Naive thymus-derived CD8-positive, alpha-beta T cell (primary cell): Measurements from ENCODE around the gene KIF14. TPM values are rescaled to one million over a fixed set of nuclear protein-coding genes. Genes with fewer than 3 reads are reported as not detected.
A peak's percentile ranks its signal among the peaks of the same experiment; 100 is the strongest.
"Not testable (repeated sequence)": the region's sequence is repeated elsewhere in the genome, so short reads cannot be mapped to it uniquely, and the experiment has no call there.

ENCODE experiments used
- ATAC-seq, 2 donors: fragments of 150-1000 bp; cut with Tn5 transposase in 1 of 2; sonication (Bioruptor Pico), chemical (Tn5 transposase) in 1 of 2; 1 replicate in 1 of 2; 2 replicates in 1 of 2; pipeline ENCODE4 v1.10.0; 2021; ENCODE audit warnings: mild to moderate bottlenecking in 2 of 2, moderate library complexity in 2 of 2
- POLR2A ChIA-PET: fragments of 350-600 bp; sonication (Branson Sonifier 250); formaldehyde crosslinking; loops from one replicate; lab custom pipeline; 2021; ENCODE audit warnings: antibody characterized with exemption; lab: Charles Lee
- DNase-seq, 10 donors: peaks; one replicate each; pipeline versions ENCODE4 v3.0.0 to v3.0.0-alpha.2; 2020 to 2022
- H3K27ac Mint-ChIP-seq, 10 donors: one replicate each; pipeline ENCODE4 v1.8.0; 2020 to 2022; ENCODE audit warnings: mild to moderate bottlenecking in 10 of 10, mixed read lengths in 10 of 10, moderate library complexity in 4 of 10, inconsistent platforms in 1 of 10
- H3K27me3 Mint-ChIP-seq, 5 donors: one replicate each; pipeline ENCODE4 v1.8.0; 2021 to 2022; ENCODE audit warnings: mixed read lengths in 5 of 5
- H3K36me3 Mint-ChIP-seq, 3 donors: one replicate each; pipeline ENCODE4 v1.8.0; 2020 to 2022; ENCODE audit warnings: mixed read lengths in 3 of 3, mild to moderate bottlenecking in 2 of 3, inconsistent platforms in 1 of 3
- H3K4me1 Mint-ChIP-seq, 4 donors: one replicate each; pipeline ENCODE4 v1.8.0; 2021 to 2022; ENCODE audit warnings: mixed read lengths in 4 of 4
- H3K4me3 Mint-ChIP-seq, 10 donors: one replicate each; pipeline ENCODE4 v1.8.0; 2020 to 2022; ENCODE audit warnings: mild to moderate bottlenecking in 10 of 10, mixed read lengths in 10 of 10, moderate library complexity in 6 of 10, inconsistent platforms in 1 of 10
- H3K9me3 Mint-ChIP-seq, 9 donors: one replicate each; pipeline ENCODE4 v1.8.0; 2020 to 2022; ENCODE audit warnings: mixed read lengths in 9 of 9, mild to moderate bottlenecking in 3 of 9, inconsistent platforms in 1 of 9, moderate library complexity in 1 of 9
- polyA plus RNA-seq, 3 donors: library from polyadenylated mRNA; unstranded; fragments of 300-500 nt; fragmentation: Illumina TruSeq; gene quantifications; one replicate each; pipeline ENCODE4 v1.2.3, GENCODE V29; 2021
- total RNA-seq, 8 experiments: library from RNA in 2 of 8; stranded (reverse) in 2 of 8; gene quantifications; one replicate each; pipeline ENCODE4 v1.2.3 and lab custom pipeline; 2021 to 2026

The KIF14 gene
- total and polyA plus RNA-seq, 5 experiments from 2014 or later = 0.05 to 0.10 TPM; not detected in 3

GRCh38 chr1:200558866-200559459 lies 61.6 kb downstream of the KIF14 start:
- no peaks in the 10 kb centered on the region for H3K36me3 Mint-ChIP-seq
- peak in 4 of 10 donors; percentile 3 to 29 (median 18) for DNase-seq
- POLR2A ChIA-PET = no interaction called here
- no peak overlapping the region for H3K4me3 Mint-ChIP-seq
- H3K9me3 Mint-ChIP-seq = no peaks in the 10 kb centered on the region
- H3K4me1 Mint-ChIP-seq = no peaks in the 10 kb centered on the region
- H3K27ac Mint-ChIP-seq = no peak overlapping the region
- no peaks in the 10 kb centered on the region for H3K27me3 Mint-ChIP-seq
- no peak for ATAC-seq

GRCh38 chr1:200556002-200556401 lies 64.5 kb downstream of the KIF14 start:
- ATAC-seq = no peak
- Mint-ChIP-seq H3K27me3 (no peaks in the 10 kb centered on the region), H3K4me1 (no peaks in the 10 kb centered on the region), H3K4me3 (no peak overlapping the region), H3K9me3 (no peaks in the 10 kb centered on the region), H3K27ac (no peak overlapping the region), H3K36me3 (no peaks in the 10 kb centered on the region)
- DNase-seq = peak in 2 of 10 donors; percentile 19 to 21
- POLR2A ChIA-PET = no interaction called here

DNA sequence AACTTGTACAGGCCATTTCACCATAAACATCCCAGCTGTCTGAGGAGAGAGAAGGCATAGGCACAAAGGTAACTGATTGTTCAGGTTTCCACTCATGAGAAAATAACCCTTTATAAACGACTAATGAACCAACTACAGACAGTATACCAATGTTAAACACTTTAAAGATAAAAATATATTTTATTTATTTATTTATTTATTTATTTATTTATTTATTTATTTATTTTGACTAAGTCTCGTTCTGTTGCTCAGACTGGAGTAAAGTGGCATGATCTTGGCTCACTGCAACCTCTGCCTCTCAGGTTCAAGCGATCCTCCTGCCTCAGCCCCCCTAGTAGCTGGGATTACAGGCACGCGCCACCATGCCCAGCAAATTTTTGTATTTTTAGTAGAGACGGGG lies 67.8 kb downstream of the KIF14 start:
- peak overlapping the region in 1 of 10 donors; percentile 18 for H3K27ac Mint-ChIP-seq
- DNase-seq, H3K4me1 Mint-ChIP-seq, H3K36me3 Mint-ChIP-seq, H3K4me3 Mint-ChIP-seq, POLR2A ChIA-PET, ATAC-seq, H3K9me3 Mint-ChIP-seq, H3K27me3 Mint-ChIP-seq: not testable (repeated sequence)

DNA sequence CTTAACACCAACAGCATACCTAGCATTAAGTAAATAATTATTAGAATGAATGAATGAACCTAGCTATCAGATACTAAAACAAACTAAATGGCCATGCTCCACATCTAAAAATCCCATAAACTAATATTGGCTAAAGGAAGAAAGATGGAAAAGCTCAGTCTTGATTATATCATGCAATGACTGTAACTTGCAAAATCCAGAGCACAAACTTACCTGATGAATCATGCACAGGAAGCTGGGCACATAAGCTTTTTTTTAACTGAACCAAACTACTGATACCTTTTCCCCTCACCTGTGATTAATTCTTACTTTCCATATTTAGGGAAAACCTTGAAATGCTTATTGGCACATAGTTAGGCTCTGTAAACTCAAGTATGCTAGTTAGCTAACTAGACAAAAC lies 70.2 kb downstream of the KIF14 start:
- H3K4me1 Mint-ChIP-seq = peaks cover 8 to 17% (median 13%) of the 10 kb centered on the region in 4 donors

GRCh38 chr1:200547386-200547785 lies 73.2 kb downstream of the KIF14 start:
- DNase-seq (no peak), ATAC-seq (no peak)
- no peaks in the 10 kb centered on the region for H3K9me3 Mint-ChIP-seq
- H3K27me3 Mint-ChIP-seq = no peaks in the 10 kb centered on the region
- H3K27ac Mint-ChIP-seq = peak overlapping the region in 2 of 10 donors; percentile 1 to 68
- H3K36me3 Mint-ChIP-seq = no peaks in the 10 kb centered on the region
- POLR2A ChIA-PET = interaction anchor here (0.6 kb wide), 1 partner anchor 16 kb away, joined by 3 read pairs; no protein-coding TSS in a partner anchor
- H3K4me1 Mint-ChIP-seq = peaks cover 8 to 17% (median 13%) of the 10 kb centered on the region in 4 donors
- peak overlapping the region in 1 of 10 donors; percentile 1 for H3K4me3 Mint-ChIP-seq

More for the DNA sequence above, 70.2 kb downstream of the KIF14 start:
- no peak overlapping the region for H3K4me3 Mint-ChIP-seq
- DNase-seq (no peak), ATAC-seq (no peak)
- no peaks in the 10 kb centered on the region for H3K27me3 Mint-ChIP-seq
- no peaks in the 10 kb centered on the region for H3K9me3 Mint-ChIP-seq
- POLR2A ChIA-PET = no interaction called here
- no peak overlapping the region for H3K27ac Mint-ChIP-seq
- no peaks in the 10 kb centered on the region for H3K36me3 Mint-ChIP-seq

DNA sequence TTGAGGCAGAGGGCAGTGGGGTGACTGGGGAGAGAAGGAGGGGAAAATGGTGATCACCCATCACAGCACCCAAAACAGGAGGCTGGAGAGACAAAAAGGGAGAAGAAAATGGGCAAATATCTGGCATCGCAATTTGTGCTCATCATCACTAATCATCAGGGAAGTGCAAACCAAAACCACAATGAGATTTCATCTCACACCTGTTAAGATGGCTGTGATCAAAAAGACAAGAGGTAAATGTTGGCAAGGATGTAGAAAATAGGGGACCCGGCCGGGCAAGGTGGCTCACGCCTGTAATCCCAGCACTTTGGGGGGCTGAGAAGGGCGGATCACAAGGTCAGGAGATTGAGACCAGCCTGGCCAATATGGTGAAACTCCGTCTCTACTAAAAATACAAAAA lies 74.0 kb downstream of the KIF14 start:
- DNase-seq = no peak
- Mint-ChIP-seq H3K4me3 (peak overlapping the region in 1 of 10 donors; percentile 1), H3K36me3 (no peaks in the 10 kb centered on the region), H3K9me3 (no peaks in the 10 kb centered on the region), H3K27me3 (peaks cover 0 to 2% (median 0%) of the 10 kb centered on the region in 5 donors), H3K4me1 (peaks cover 8 to 17% (median 13%) of the 10 kb centered on the region in 4 donors), H3K27ac (peak overlapping the region in 4 of 10 donors; percentile 21 to 36 (median 31))
- POLR2A ChIA-PET = interaction anchor here (0.6 kb wide), 1 partner anchor 15 kb away, joined by 3 read pairs; no protein-coding TSS in a partner anchor
- ATAC-seq = no peak

DNA sequence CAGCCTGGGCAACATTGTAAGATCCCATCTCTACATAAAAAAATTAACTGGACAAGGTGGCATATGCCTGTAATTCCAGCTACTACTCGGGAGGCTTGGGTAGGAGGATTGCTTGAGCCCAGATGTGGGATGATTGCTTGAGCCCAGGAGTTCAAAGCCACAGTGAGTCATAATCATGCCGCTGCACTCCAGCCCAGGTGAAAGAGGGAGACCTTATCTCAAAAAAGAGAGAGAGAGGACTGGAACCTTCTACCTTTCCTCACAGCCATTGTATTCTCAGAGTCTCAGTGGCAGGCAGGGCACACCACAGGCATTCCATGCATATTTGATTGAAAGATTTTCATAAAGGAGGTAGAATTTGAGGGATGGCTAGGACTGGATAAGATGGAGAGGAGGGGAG lies 78.4 kb downstream of the KIF14 start:
- Mint-ChIP-seq H3K36me3 (no peaks in the 10 kb centered on the region), H3K4me3 (no peak overlapping the region), H3K27me3 (peaks cover 0 to 2% (median 0%) of the 10 kb centered on the region in 5 donors), H3K4me1 (peaks cover 6 to 12% (median 8%) of the 10 kb centered on the region in 4 donors), H3K9me3 (no peaks in the 10 kb centered on the region), H3K27ac (no peak overlapping the region)
- no peak for DNase-seq
- ATAC-seq = no peak
- POLR2A ChIA-PET = no interaction called here

GRCh38 chr1:200540281-200540680 lies 80.3 kb downstream of the KIF14 start:
- Mint-ChIP-seq H3K4me3 (no peak overlapping the region), H3K4me1 (no peaks in the 10 kb centered on the region), H3K9me3 (no peaks in the 10 kb centered on the region), H3K27ac (peak overlapping the region in 1 of 10 donors; percentile 53), H3K36me3 (no peaks in the 10 kb centered on the region), H3K27me3 (peaks cover 0 to 2% (median 0%) of the 10 kb centered on the region in 5 donors)
- DNase-seq (no peak), ATAC-seq (no peak)
- POLR2A ChIA-PET = no interaction called here

DNA sequence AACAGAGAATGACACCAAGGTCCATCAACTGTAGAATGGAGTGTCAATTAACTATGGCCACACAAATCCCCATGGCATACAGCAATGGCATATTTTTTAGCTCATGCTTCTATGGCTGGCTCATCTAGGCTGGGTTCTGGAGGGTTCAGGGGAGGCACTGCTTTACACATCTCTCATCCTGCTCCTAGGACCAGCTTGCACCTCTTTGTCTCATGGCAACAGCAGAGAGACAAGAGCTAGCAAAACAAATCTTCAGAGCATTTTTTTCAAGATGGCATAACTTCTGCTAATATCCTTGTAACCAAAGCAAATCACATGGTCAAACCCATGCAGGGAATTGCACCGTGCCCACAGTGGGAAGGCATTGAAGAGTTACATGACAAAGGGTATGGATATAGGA lies 82.4 kb downstream of the KIF14 start:
- H3K27me3 Mint-ChIP-seq = peaks cover 0 to 2% (median 0%) of the 10 kb centered on the region in 5 donors
- H3K4me3 Mint-ChIP-seq = no peak overlapping the region
- no peaks in the 10 kb centered on the region for H3K36me3 Mint-ChIP-seq
- POLR2A ChIA-PET = no interaction called here
- ATAC-seq (no peak), DNase-seq (no peak)
- no peaks in the 10 kb centered on the region for H3K4me1 Mint-ChIP-seq
- H3K27ac Mint-ChIP-seq = no peak overlapping the region
- H3K9me3 Mint-ChIP-seq = no peaks in the 10 kb centered on the region

GRCh38 chr1:200535605-200536004 lies 84.9 kb downstream of the KIF14 start:
- POLR2A ChIA-PET = no interaction called here
- Mint-ChIP-seq H3K4me1 (peaks cover 8 to 15% (median 11%) of the 10 kb centered on the region in 4 donors), H3K9me3 (no peaks in the 10 kb centered on the region), H3K4me3 (no peak overlapping the region), H3K27me3 (no peaks in the 10 kb centered on the region), H3K27ac (no peak overlapping the region), H3K36me3 (no peaks in the 10 kb centered on the region)
- DNase-seq (peak in 2 of 10 donors; percentile 9 to 23), ATAC-seq (peak in 1 of 2 donors; percentile 55)

DNA sequence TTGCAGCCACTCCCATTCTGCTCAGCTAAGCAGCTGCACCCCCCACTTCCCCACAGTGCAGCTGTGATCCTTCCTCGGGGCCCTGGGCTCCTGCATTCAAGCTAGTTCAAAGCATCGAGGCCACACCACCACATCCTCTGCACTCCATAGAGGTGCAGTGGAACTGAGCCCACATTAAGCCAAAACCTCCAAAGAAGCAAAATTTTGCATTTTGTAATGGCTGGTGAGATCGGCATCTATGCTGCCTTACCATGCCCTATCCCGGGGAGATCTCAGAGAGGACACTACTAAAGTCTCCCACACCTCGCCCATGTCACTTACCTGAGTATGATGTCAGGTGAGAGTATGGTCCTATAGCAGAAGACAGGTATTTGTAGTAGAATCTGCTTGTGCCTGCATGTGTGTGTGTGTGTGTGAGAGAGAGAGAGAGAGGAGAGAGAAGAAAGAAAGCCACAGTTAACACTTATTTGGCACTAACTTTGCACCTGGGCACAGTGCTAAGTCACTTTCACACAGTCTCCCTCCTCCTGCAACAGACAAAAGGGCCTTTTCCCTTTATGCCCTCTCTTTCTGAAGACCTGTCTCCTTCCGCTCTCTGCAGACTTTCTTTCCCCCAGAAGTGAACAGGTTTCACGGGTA lies 89.8 kb downstream of the KIF14 start:
- POLR2A ChIA-PET = no interaction called here
- ATAC-seq (peak; percentile 97 to 99), DNase-seq (peak; percentile 29 to 86 (median 74))
- Mint-ChIP-seq H3K4me3 (peak overlapping the region; percentile 73 to 85 (median 82)), H3K4me1 (peaks cover 17 to 42% (median 34%) of the 10 kb centered on the region in 4 donors), H3K27ac (peak overlapping the region; percentile 66 to 94 (median 89)), H3K36me3 (no peaks in the 10 kb centered on the region), H3K9me3 (no peaks in the 10 kb centered on the region), H3K27me3 (no peaks in the 10 kb centered on the region)

GRCh38 chr1:200528858-200529606 lies 91.5 kb downstream of the KIF14 start:
- Mint-ChIP-seq H3K4me1 (peaks cover 17 to 42% (median 34%) of the 10 kb centered on the region in 4 donors), H3K36me3 (no peaks in the 10 kb centered on the region), H3K27ac (peak overlapping the region in 2 of 10 donors; percentile 25 to 60), H3K4me3 (peak overlapping the region in 3 of 10 donors; percentile 16 to 32 (median 28)), H3K9me3 (no peaks in the 10 kb centered on the region), H3K27me3 (no peaks in the 10 kb centered on the region)
- POLR2A ChIA-PET = interaction anchor here (0.6 kb wide), 1 partner anchor 20 kb away, joined by 4 read pairs; no protein-coding TSS in a partner anchor
- ATAC-seq (no peak), DNase-seq (no peak)
